HepG2 (cell line): Measurements from ENCODE around the gene CPXM1. TPM values are rescaled to one million over a fixed set of nuclear protein-coding genes. Genes with fewer than 3 reads are reported as not detected.

ENCODE experiments used
- ATF3 ChIP-seq: sonication (generic); formaldehyde crosslinking; IDR thresholded peaks from 2 replicates; pipeline ENCODE4 v1.4.0; 2020; ENCODE audit warnings: missing genetic modification reagents
- CTCF ChIP-seq: sonication (generic); formaldehyde crosslinking; IDR thresholded peaks from 2 replicates; pipeline ENCODE4 v1.5.0; 2020; ENCODE audit warnings: mild to moderate bottlenecking, missing genetic modification reagents, moderate library complexity
- ELF4 ChIP-seq: sonication (generic); formaldehyde crosslinking; IDR thresholded peaks from 2 replicates; pipeline ENCODE4 v1.5.0; 2020; ENCODE audit warnings: missing genetic modification reagents, mild to moderate bottlenecking, moderate library complexity, borderline replicate concordance
- MTF1 ChIP-seq: sonication (generic); formaldehyde crosslinking; IDR thresholded peaks from 2 replicates; pipeline ENCODE4 v1.5.0; 2020; ENCODE audit warnings: missing genetic modification reagents
- MXI1 ChIP-seq: IDR thresholded peaks from 3 replicates; pipeline ENCODE4 v1.6.1; 2012; ENCODE audit warnings: low read depth, low read length, inconsistent platforms, borderline replicate concordance
- POLR2G ChIP-seq: fragments of 200-400 bp; formaldehyde crosslinking; IDR thresholded peaks from 2 replicates; pipeline ENCODE4 v1.6.1; 2018; ENCODE audit warnings: mild to moderate bottlenecking, low read depth, low read length, moderate library complexity
- SP4 ChIP-seq: sonication (generic); formaldehyde crosslinking; IDR thresholded peaks from 2 replicates; pipeline ENCODE4 v1.8.1; 2023; ENCODE audit warnings: mild to moderate bottlenecking, missing genetic modification reagents
- SPEN ChIP-seq: sonication (generic); formaldehyde crosslinking; IDR thresholded peaks from 2 replicates; pipeline ENCODE4 v1.5.1; 2020; ENCODE audit warnings: low read depth, mild to moderate bottlenecking, missing genetic modification reagents
- SRSF4 ChIP-seq: fragments of 200-400 bp; formaldehyde crosslinking; IDR thresholded peaks from one replicate; pipeline ENCODE4 v1.6.1; 2018; ENCODE audit warnings: mild to moderate bottlenecking, low read depth, low read length, moderate library complexity; ENCODE audit not compliant: poor library complexity, severe bottlenecking
- ZBED4 ChIP-seq: sonication (generic); formaldehyde crosslinking; IDR thresholded peaks from 2 replicates; pipeline ENCODE4 v1.4.0; 2020; ENCODE audit warnings: missing genetic modification reagents, borderline replicate concordance
- ZBTB43 ChIP-seq: sonication (generic); formaldehyde crosslinking; conservative IDR thresholded peaks from 2 replicates; pipeline ENCODE4 v1.4.0; 2020; ENCODE audit warnings: missing genetic modification reagents
- ZMYM2 ChIP-seq: sonication (generic); formaldehyde crosslinking; IDR thresholded peaks from 2 replicates; pipeline ENCODE4 v1.8.0; 2022; ENCODE audit warnings: mild to moderate bottlenecking, missing genetic modification reagents
- ZNF280B ChIP-seq: sonication (generic); formaldehyde crosslinking; IDR thresholded peaks from 2 replicates; pipeline ENCODE4 v1.5.0; 2020; ENCODE audit warnings: missing genetic modification reagents, mild to moderate bottlenecking, borderline replicate concordance
- ZNF354B ChIP-seq: sonication (generic); formaldehyde crosslinking; IDR thresholded peaks from 2 replicates; pipeline ENCODE4 v1.8.0; 2022; ENCODE audit warnings: mild to moderate bottlenecking, missing genetic modification reagents
- ZNF484 ChIP-seq: sonication (generic); formaldehyde crosslinking; IDR thresholded peaks from 2 replicates; pipeline ENCODE4 v1.5.1; 2020; ENCODE audit warnings: mild to moderate bottlenecking, low read depth, missing genetic modification reagents, borderline replicate concordance
- ZNF761 ChIP-seq: sonication (generic); formaldehyde crosslinking; conservative IDR thresholded peaks from 2 replicates; pipeline ENCODE4 v1.4.0; 2020; ENCODE audit warnings: mild to moderate bottlenecking, missing genetic modification reagents
- ZNF776 ChIP-seq: sonication (generic); formaldehyde crosslinking; IDR thresholded peaks from 2 replicates; pipeline ENCODE4 v1.4.0; 2020; ENCODE audit warnings: mild to moderate bottlenecking, missing genetic modification reagents
- ZNF780A ChIP-seq: sonication (generic); formaldehyde crosslinking; IDR thresholded peaks from 2 replicates; pipeline ENCODE4 v1.8.0; 2022; ENCODE audit warnings: mild to moderate bottlenecking, missing genetic modification reagents, moderate library complexity
- polyA plus RNA-seq, 8 experiments: library from polyadenylated mRNA; depleted of rRNA in 3 of 8; stranded (reverse) in 7 of 8; unstranded in 1 of 8; fragments of >200 nt; fragmentation: Illumina TruSeq in 4 of 8; extraction: Trizol in 4 of 8; gene quantifications; 2 replicates each; pipeline versions ENCODE4 v1.2.1 to v1.2.3, GENCODE V29; 2011 to 2016; ENCODE audit warnings: low read depth in 4 of 8, missing spikeins in 1 of 8, mixed read lengths in 1 of 8; ENCODE audit not compliant: insufficient read depth in 1 of 8
- total RNA-seq, 5 experiments: library from RNA; depleted of rRNA; stranded (reverse); fragments of >200 nt; fragmentation: Illumina TruSeq; extraction: Trizol; gene quantifications; 2 replicates each; pipeline ENCODE4 v1.2.3, GENCODE V29; 2016; ENCODE audit warnings: low read depth in 1 of 5

Gene CPXM1
- total and polyA plus RNA-seq, 2 of the 13 experiments (the other 11 are each of a cell fraction or from before 2014, with no cell fraction given) = 0.07 TPM; not detected in 1

GRCh38 chr20:2816583-2817340, 16.3 kb upstream of the CPXM1 start (continued):
- no peak for TF ChIP-seq ZNF776
- TF ChIP-seq ZNF354B (CRISPR knock-in tag) = no peak
- no peak for TF ChIP-seq ATF3 (CRISPR knock-in tag)
- no peak for TF ChIP-seq ZBED4 (CRISPR knock-in tag)
- no peak for TF ChIP-seq ZBTB43 (CRISPR knock-in tag)
- no peak for TF ChIP-seq ZNF761 (CRISPR knock-in tag)
- TF ChIP-seq ZNF280B (CRISPR knock-in tag) = peak; percentile 60; the same call in 1 of the 2 replicates
- TF ChIP-seq POLR2G = no peak
- peak; percentile 73 for TF ChIP-seq CTCF (CRISPR knock-in tag)
- peak; percentile 34; the same call in 1 of the 2 replicates for TF ChIP-seq SP4 (CRISPR knock-in tag)
- no peak for TF ChIP-seq MTF1 (CRISPR knock-in tag)
- no peak for TF ChIP-seq ELF4
- TF ChIP-seq ZNF484 (CRISPR knock-in tag) = no peak
- no peak for TF ChIP-seq MXI1
- no peak for TF ChIP-seq SPEN (CRISPR knock-in tag)
- no peak for TF ChIP-seq SRSF4
- no peak for TF ChIP-seq ZNF780A (CRISPR knock-in tag)
- TF ChIP-seq ZMYM2 (CRISPR knock-in tag) = no peak
